Activated CD4-positive, alpha-beta T cell treated with anti-CD3 and anti-CD28 coated beads for 48 hours (primary cell): ENCODE results near the gene KLHL22.
"Not testable (repeated sequence)": the region's sequence is repeated elsewhere in the genome, so short reads cannot be mapped to it uniquely, and the experiment has no call there.

Source experiments
- DNase-seq: peaks from one replicate; pipeline ENCODE4 v3.0.0-alpha.2; 2020

KLHL22 gene, protein sequence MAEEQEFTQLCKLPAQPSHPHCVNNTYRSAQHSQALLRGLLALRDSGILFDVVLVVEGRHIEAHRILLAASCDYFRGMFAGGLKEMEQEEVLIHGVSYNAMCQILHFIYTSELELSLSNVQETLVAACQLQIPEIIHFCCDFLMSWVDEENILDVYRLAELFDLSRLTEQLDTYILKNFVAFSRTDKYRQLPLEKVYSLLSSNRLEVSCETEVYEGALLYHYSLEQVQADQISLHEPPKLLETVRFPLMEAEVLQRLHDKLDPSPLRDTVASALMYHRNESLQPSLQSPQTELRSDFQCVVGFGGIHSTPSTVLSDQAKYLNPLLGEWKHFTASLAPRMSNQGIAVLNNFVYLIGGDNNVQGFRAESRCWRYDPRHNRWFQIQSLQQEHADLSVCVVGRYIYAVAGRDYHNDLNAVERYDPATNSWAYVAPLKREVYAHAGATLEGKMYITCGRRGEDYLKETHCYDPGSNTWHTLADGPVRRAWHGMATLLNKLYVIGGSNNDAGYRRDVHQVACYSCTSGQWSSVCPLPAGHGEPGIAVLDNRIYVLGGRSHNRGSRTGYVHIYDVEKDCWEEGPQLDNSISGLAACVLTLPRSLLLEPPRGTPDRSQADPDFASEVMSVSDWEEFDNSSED

GRCh38 chr22:20494978-20495860 lies at the start of gene KLHL22:
TSS of gene KLHL22 (minus strand) at chr22:20495795. CDS start at chr22:20489211, 6,584 bp downstream.
- DNase-seq = peak; percentile 45

- not testable (repeated sequence) for DNase-seq
These were observed 49.7 kb upstream of the KLHL22 start for GRCh38 chr22:20545318-20545634.

GRCh38 chr22:20542736-20543135 lies 47.1 kb upstream of the KLHL22 start:
- no peak for DNase-seq

GRCh38 chr22:20542055-20542454 lies 46.5 kb upstream of the KLHL22 start:
- DNase-seq = no peak

DNA sequence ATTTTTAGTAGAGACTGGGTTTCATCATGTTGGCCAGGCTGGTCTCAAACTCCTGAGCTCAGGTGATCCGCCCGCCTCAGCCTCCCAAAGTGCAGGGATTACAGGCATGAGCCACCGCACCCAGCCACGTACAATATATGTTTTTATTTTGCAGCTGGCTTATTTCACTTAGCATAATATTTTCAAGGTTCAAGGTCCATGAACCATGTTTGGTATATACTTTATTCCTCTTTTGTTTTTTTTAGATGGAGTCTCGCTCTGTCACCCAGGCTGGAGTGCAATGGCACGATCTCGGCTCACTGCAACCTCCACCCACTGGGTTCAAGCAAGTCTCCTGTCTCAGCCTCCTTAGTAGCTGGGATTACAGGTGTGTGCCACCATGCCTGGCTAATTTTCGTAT lies 43.3 kb upstream of the KLHL22 start:
- DNase-seq = not testable (repeated sequence)

DNA sequence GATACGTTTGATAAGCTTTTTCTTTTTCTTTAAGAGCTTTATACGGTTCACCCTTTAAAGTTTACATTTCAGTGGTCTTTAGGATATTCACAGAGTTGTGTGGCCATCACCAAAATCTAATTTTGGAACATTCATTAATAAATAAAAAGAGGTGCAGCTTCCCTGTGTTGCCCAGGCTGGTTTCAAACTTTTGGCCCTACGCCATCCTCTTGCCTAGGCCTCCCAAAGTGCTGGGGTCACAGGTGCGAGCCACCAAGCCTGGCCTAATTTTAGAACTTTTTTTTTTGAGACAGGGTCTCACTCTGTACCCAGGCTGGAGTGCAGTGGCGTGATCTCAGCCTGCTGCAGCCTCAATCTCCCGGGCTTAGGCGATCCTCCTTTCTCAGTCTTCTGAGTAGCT lies 42.4 kb upstream of the KLHL22 start:
- DNase-seq = no peak

DNA sequence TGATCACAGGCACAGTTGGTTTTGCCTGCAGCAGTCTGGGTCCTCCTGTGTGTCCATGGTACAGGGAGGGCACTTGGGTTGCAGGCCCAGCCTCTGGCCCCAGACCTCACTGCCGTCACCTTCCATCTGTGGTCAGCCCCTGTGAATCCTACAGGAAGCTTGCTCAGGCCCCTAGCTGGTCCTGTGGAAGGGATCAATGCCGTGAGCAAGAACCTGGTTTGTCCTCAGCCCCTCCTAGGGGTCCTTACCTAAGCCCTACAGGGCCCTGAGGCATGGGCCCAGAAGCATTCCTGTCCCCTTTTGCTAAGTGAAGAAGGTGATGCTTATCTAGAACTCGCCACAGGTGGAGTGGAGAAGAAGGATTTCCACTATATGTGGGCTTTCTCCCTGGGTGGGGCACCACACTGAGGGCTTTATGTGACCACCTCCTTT lies 41.7 kb upstream of the KLHL22 start:
- no peak for DNase-seq

DNA sequence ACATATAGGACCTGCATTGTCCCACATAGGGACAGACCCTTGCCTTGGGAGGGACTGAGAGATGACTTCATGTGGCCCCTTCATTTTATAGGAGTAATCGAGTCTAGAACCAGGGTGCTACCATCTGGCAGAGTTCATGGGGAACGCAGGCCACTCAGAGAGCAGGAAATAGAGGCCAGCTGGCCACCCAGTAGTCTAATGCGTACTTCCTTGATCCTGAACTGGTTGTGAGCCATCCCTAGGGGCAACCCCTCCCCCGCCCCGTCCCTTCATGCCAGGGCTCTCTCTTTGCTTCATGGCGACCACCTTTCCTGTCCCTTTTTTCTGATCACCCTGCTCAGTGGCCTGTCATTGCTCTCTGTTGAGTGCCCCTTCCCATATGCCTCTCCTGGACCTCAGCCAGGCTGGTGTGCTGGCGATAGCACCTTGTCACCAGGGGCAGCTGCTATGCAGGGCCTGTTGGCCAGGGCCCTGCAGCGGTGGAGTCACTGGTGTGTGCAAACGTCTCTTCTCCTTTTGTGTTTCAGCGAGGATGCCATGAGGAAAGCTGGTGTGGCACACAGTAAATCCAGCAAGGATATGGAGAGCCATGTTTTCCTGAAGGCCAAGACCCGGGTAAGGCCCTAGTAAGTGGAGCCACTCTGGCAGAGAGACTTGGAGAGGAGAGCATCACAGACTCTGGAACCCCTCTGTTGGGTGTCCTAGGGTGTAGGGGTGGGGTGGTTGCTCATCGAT lies 41.2 kb upstream of the KLHL22 start:
- no peak for DNase-seq

DNA sequence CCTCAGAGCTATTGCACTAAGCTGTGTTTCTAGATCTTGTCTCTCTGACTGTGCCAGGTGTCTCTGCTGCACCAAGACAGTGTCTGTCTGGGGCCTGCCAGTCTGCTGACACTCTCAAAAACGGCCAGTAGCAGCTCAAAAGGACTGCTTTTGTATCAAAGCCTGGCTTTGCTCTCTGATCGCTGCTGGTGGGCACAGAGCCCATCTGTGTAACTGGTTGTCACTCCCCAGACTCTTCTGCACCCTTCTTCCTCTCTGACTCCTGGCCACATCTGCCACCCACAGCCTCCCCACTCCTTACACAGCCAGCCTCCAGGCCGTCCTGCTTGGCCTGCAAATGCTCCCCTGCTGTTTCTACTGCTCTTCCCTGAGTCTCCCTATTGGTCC lies 38.3 kb upstream of the KLHL22 start:
- no peak for DNase-seq

- DNase-seq = no peak
These were observed 37.7 kb upstream of the KLHL22 start for GRCh38 chr22:20533095-20533878.

DNA sequence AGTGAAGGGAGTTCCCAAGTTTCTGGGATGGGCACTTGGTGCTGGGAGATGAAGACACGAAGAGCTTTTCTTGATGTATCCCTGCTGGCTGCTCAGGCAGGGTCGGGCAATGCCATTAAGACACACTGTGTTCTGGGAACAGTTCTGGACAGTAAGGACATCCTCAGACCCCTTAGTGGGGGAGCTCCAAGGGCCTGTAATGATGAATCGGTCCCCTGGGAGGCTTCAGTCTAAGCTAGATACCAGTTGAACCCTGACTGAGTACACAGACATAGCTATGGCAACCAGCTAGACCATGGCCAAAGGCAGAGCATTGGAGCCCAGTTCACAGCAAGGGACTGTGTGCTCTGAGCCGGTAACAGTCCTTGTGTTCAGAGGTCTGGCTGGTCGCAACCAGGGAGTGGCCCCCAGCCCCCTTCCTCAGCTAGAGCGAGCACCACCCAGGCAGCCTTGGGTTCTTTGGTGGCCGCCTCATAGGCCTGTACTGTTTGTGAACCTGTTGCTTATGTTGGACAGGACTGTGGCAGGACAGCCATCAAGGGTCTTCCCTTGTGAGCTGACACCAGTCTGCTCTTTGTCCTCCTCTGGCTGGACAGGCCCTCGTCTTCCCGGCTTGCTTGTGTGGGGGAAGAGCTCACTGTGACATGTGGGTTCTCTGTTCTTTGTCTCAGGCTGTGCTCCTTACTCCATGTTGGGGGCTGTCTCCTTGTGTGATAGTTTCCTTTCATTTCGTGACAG lies 36.8 kb upstream of the KLHL22 start:
- DNase-seq = no peak

GRCh38 chr22:20531404-20532201 lies 36.0 kb upstream of the KLHL22 start:
- no peak for DNase-seq

DNA sequence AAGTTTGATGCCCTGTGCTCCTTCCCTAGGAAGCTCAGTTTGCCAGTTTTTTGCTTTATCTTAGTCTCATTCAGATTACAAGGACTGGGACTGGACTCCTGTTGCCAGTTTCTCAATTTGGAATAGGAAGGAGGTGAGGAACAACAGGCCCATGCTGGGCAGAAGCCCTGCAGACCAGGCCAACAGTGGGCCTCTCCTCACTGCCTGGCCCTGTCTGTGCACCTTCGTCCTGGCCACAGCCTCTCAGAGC lies 35.5 kb upstream of the KLHL22 start:
- no peak for DNase-seq

- DNase-seq = no peak
These were observed 35.0 kb upstream of the KLHL22 start for GRCh38 chr22:20530368-20531153.

DNA sequence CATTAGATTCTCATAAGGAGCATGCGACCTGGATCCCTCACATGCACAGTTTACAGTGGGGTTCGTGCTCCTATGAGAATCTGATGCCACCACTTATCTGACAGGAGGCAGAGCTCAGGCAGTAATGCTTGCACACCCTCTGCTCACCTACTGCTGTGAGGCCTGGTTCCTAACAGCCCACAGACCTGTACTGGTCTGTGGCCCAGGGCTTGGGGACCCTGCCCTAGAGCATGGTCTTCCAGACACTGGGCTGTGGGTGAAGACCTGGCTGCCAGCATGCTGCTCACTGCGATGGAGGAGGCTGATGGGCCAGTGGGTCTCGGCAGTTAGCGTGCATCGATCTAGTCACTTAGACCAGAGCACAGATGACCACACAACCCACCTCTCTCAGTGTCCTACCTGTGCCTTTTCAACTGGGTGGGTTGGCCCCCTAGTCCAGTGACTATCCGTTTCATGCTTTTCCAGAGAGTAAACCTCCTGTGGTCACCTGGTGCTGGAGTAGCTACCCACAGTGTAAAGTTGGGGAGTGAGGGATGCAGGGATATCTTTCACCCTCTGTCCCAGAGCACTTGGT lies 32.9 kb upstream of the KLHL22 start:
- DNase-seq = no peak

GRCh38 chr22:20526628-20527355 lies 31.2 kb upstream of the KLHL22 start:
- DNase-seq = no peak

- DNase-seq = no peak
These were observed 30.7 kb upstream of the KLHL22 start for GRCh38 chr22:20526305-20526627.

DNA sequence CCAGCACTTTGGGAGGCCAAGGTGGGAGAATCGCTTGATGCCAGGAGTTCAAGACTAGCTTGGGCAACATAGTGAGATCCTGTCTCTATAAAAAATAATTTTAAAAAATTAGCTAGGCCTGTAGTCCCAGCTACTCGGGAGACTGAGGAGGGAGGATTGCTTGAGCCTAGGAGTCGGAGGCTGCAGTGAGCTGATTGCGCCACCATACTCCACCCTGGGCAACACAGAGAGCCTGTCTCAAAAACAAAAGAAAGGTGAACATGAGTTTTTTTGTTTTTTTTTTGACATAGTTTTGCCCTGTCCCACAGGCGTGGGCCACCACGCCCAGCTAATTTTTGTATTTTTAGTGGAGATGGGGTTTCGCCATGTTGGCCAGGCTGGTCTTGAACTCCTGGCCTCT lies 29.5 kb upstream of the KLHL22 start:
- no peak for DNase-seq

- no peak for DNase-seq
These were observed 28.4 kb upstream of the KLHL22 start for GRCh38 chr22:20524004-20524481.
